T-helper 1 cell (primary cell): Measurements from ENCODE around the gene MTA2.
"Not testable (repeated sequence)": the region's sequence is repeated elsewhere in the genome, so short reads cannot be mapped to it uniquely, and the experiment has no call there.

Experiments used
- DNase-seq, 5 donors: peaks; one replicate each; pipeline ENCODE4 v3.0.0-alpha.2; 2012 to 2020
- total RNA-seq, 4 donors: gene quantifications; one replicate each; lab custom pipeline; 2026; lab: John Stamatoyannopoulos, UW

Gene MTA2
- total RNA-seq = 184 to 232 (median 211) reads per million in 4 donors

GRCh38 chr11:62601372-62602140 is at the start of gene MTA2:
TSS of gene MTA2 (minus strand) at chr11:62601865. CDS start at chr11:62601450, 415 bp downstream.
- peak; percentile 96 to 99 (median 98) for DNase-seq

- DNase-seq = not testable (repeated sequence)
Measured at GRCh38 chr11:62650283-62650682, 48.6 kb upstream of the MTA2 start.

- DNase-seq = no peak
Measured at GRCh38 chr11:62649486-62649885, 47.8 kb upstream of the MTA2 start.

- DNase-seq = no peak
Measured at GRCh38 chr11:62648967-62649364, 47.3 kb upstream of the MTA2 start.

- DNase-seq = no peak
Measured at GRCh38 chr11:62648185-62648966, 46.7 kb upstream of the MTA2 start.

- no peak for DNase-seq
Measured at GRCh38 chr11:62647609-62648005, 45.9 kb upstream of the MTA2 start.

- no peak for DNase-seq
Measured at GRCh38 chr11:62646825-62647608, 45.4 kb upstream of the MTA2 start.

GRCh38 chr11:62645946-62646824 is 44.5 kb upstream of the MTA2 start, which contains the start of gene GANAB:
TSS of gene GANAB (minus strand) at chr11:62646613. CDS start at chr11:62646599, 14 bp downstream.
- peak; percentile 97 to 99 (median 98) for DNase-seq

GRCh38 chr11:62645671-62645945 is 43.9 kb upstream of the MTA2 start:
- no peak for DNase-seq

GRCh38 chr11:62644220-62644619 is 42.6 kb upstream of the MTA2 start:
- no peak for DNase-seq

GRCh38 chr11:62632492-62632891 is 30.8 kb upstream of the MTA2 start:
- no peak for DNase-seq

GRCh38 chr11:62627713-62628112 is 26.0 kb upstream of the MTA2 start:
- no peak for DNase-seq

- DNase-seq = no peak
Measured at GRCh38 chr11:62622476-62623089, 20.9 kb upstream of the MTA2 start.

- peak; percentile 94 to 97 (median 97) for DNase-seq
Measured at GRCh38 chr11:62621567-62622470, 20.2 kb upstream of the MTA2 start, which contains the start of gene B3GAT3. TSS of gene B3GAT3 (minus strand) at chr11:62621986. CDS start at chr11:62621947, 39 bp downstream.

GRCh38 chr11:62621027-62621566 is 19.4 kb upstream of the MTA2 start:
- DNase-seq = no peak

- DNase-seq = not testable (repeated sequence)
Measured at GRCh38 chr11:62616957-62617356, 15.3 kb upstream of the MTA2 start.

- DNase-seq = no peak
Measured at GRCh38 chr11:62615521-62615920, 13.9 kb upstream of the MTA2 start.

- no peak for DNase-seq
Measured at GRCh38 chr11:62614275-62614674, 12.6 kb upstream of the MTA2 start.

GRCh38 chr11:62613291-62613778 is 11.7 kb upstream of the MTA2 start:
- no peak for DNase-seq
